ENCODE data around the gene RCOR2.

RCOR2 gene

GRCh38 chr11:63941901-63942300 is 24.9 kb upstream of the RCOR2 start:
- no peak for DNase-seq (ENCODE audit: low spot score)
- H3K4me1 ChIP-seq (ENCODE audit: insufficient read depth, poor library complexity, severe bottlenecking), result peaks cover 4% of the 10 kb centered on the region
- no peaks in the 10 kb centered on the region for H3K27me3 ChIP-seq (ENCODE audit: insufficient read depth, poor library complexity, severe bottlenecking)
- TF ChIP-seq CTCF (IDR thresholded peaks at IDR 0.05; ENCODE audit: poor library complexity, severe bottlenecking), result no peak
- no peaks in the 10 kb centered on the region for H3K9me3 ChIP-seq (ENCODE audit: severe bottlenecking)
- no peak overlapping the region for H3K27ac ChIP-seq (ENCODE audit: poor library complexity, severe bottlenecking)
- ATAC-seq (ENCODE audit: low read depth), result no peak
- peaks cover 12% of the 10 kb centered on the region for H3K36me3 ChIP-seq (ENCODE audit: low read depth)
- H3K4me3 ChIP-seq (ENCODE audit: severe bottlenecking), result no peak overlapping the region

- H3K27ac ChIP-seq (ENCODE audit: poor library complexity, severe bottlenecking), result no peak overlapping the region
- H3K4me3 ChIP-seq (ENCODE audit: severe bottlenecking), result no peak overlapping the region
- no peaks in the 10 kb centered on the region for H3K27me3 ChIP-seq (ENCODE audit: insufficient read depth, poor library complexity, severe bottlenecking)
- H3K4me1 ChIP-seq (ENCODE audit: insufficient read depth, poor library complexity, severe bottlenecking), result peaks cover 4% of the 10 kb centered on the region
- H3K9me3 ChIP-seq (ENCODE audit: severe bottlenecking), result no peaks in the 10 kb centered on the region
- 0 out of 2 replicates have a peak, but pooled peaks cover 2% of the 10 kb centered on the region for H3K36me3 ChIP-seq (ENCODE audit: low read depth)
- no peak for TF ChIP-seq CTCF (IDR thresholded peaks at IDR 0.05; ENCODE audit: poor library complexity, severe bottlenecking)
- ATAC-seq (ENCODE audit: low read depth), result no peak
- no peak for DNase-seq (ENCODE audit: low spot score)
These were observed 23.8 kb upstream of the RCOR2 start for GRCh38 chr11:63940786-63941185.

- Histone ChIP-seq H3K4me1 (ENCODE audit: insufficient read depth, poor library complexity, severe bottlenecking) (peaks cover 4% of the 10 kb centered on the region), H3K4me3 (ENCODE audit: severe bottlenecking) (peak overlapping the region; percentile 59), H3K27me3 (ENCODE audit: insufficient read depth, poor library complexity, severe bottlenecking) (no peaks in the 10 kb centered on the region), H3K27ac (ENCODE audit: poor library complexity, severe bottlenecking) (peak overlapping the region; percentile 70), H3K9me3 (ENCODE audit: severe bottlenecking) (no peaks in the 10 kb centered on the region), H3K36me3 (ENCODE audit: low read depth) (0 out of 2 replicates have a peak, but pooled peaks cover 2% of the 10 kb centered on the region)
- DNase-seq (ENCODE audit: low spot score) (no peak), ATAC-seq (ENCODE audit: low read depth) (no peak)
- no peak for TF ChIP-seq CTCF (IDR thresholded peaks at IDR 0.05; ENCODE audit: poor library complexity, severe bottlenecking)
These were observed 22.5 kb upstream of the RCOR2 start for GRCh38 chr11:63939397-63939891.

- peaks cover 4% of the 10 kb centered on the region for H3K4me1 ChIP-seq (ENCODE audit: insufficient read depth, poor library complexity, severe bottlenecking)
- ATAC-seq (ENCODE audit: low read depth), result peak; percentile 95
- H3K27ac ChIP-seq (ENCODE audit: poor library complexity, severe bottlenecking), result peak within 1 kb of the TSS; percentile 70
- TF ChIP-seq CTCF (IDR thresholded peaks at IDR 0.05; ENCODE audit: poor library complexity, severe bottlenecking), result peak; percentile 4
- H3K4me3 ChIP-seq (ENCODE audit: severe bottlenecking), result peak within 1 kb of the TSS; percentile 59
- DNase-seq (ENCODE audit: low spot score), result peak; percentile 96
- H3K36me3 ChIP-seq (ENCODE audit: low read depth), result 0 out of 2 replicates have a peak, but pooled peaks cover 2% of the 10 kb centered on the region
- no peaks in the 10 kb centered on the region for H3K27me3 ChIP-seq (ENCODE audit: insufficient read depth, poor library complexity, severe bottlenecking)
- H3K9me3 ChIP-seq (ENCODE audit: severe bottlenecking), result no peaks in the 10 kb centered on the region
These were observed 21.8 kb upstream of the RCOR2 start, which contains the start of gene NAA40 for GRCh38 chr11:63938479-63939396. NAA40 (plus strand) TSS chr11:63939002; CDS start chr11:63939097, 95 bp downstream.
